GM12878 (cell line): ENCODE results near the gene GNPDA2. TPM values are rescaled to one million over a fixed set of nuclear protein-coding genes. Genes with fewer than 3 reads are reported as not detected.

Experiments used
- CTCF ChIP-seq, 3 experiments: IDR thresholded peaks in 2 of 3; conservative IDR thresholded peaks in 1 of 3; 2 replicates each; pipeline ENCODE4 v1.5.1; 2011; ENCODE audit warnings: low read depth in 3 of 3, low read length in 3 of 3, mild to moderate bottlenecking in 3 of 3, control low read depth in 2 of 3, moderate library complexity in 2 of 3, inconsistent platforms in 1 of 3, mixed read lengths in 1 of 3; ENCODE audit not compliant: control insufficient read depth in 2 of 3, insufficient read depth in 1 of 3; ENCODE audit errors: extremely low read depth in 1 of 3
- E2F8 ChIP-seq: fragments of 450-650 bp; IDR thresholded peaks from 2 replicates; pipeline ENCODE4 v1.6.1; 2018; ENCODE audit warnings: mild to moderate bottlenecking, low read depth, moderate library complexity; ENCODE audit not compliant: partially characterized antibody
- KDM1A ChIP-seq: fragments of 200-600 bp; sonication (generic); IDR thresholded peaks from 2 replicates; pipeline ENCODE4 v1.6.1; 2016; ENCODE audit warnings: borderline replicate concordance
- MYC ChIP-seq: IDR thresholded peaks from 2 replicates; pipeline ENCODE4 v1.6.1; 2011; ENCODE audit warnings: mild to moderate bottlenecking, low read length, moderate library complexity, inconsistent platforms; ENCODE audit not compliant: insufficient read depth, insufficient replicate concordance, insufficient read length, severe bottlenecking
- PKNOX1 ChIP-seq: fragments of 450-650 bp; IDR thresholded peaks from 2 replicates; pipeline ENCODE4 v1.6.1; 2016; ENCODE audit warnings: mild to moderate bottlenecking
- RELB ChIP-seq: fragments of 450-650 bp; IDR thresholded peaks from 2 replicates; pipeline ENCODE4 v1.6.1; 2017; ENCODE audit warnings: low read depth, mild to moderate bottlenecking, moderate library complexity
- SUZ12 ChIP-seq: fragments of 200-600 bp; sonication (generic); IDR thresholded peaks from one replicate; pipeline ENCODE4 v1.6.1; 2018; ENCODE audit warnings: antibody characterized with exemption, mild to moderate bottlenecking; ENCODE audit not compliant: unreplicated experiment
- TAF1 ChIP-seq: IDR thresholded peaks from 2 replicates; pipeline ENCODE4 v1.6.1; 2011; ENCODE audit warnings: mild to moderate bottlenecking, low read depth, low read length, borderline replicate concordance
- TCF7 ChIP-seq: IDR thresholded peaks from 2 replicates; pipeline ENCODE4 v1.6.1; 2014; ENCODE audit warnings: antibody characterized with exemption, borderline replicate concordance
- ZBTB11 ChIP-seq: fragments of 450-650 bp; formaldehyde crosslinking; IDR thresholded peaks from 2 replicates; pipeline ENCODE4 v1.5.0; 2022; ENCODE audit warnings: mild to moderate bottlenecking, missing genetic modification characterization
- ZNF207 ChIP-seq: fragments of 450-650 bp; IDR thresholded peaks from 2 replicates; pipeline ENCODE4 v1.6.1; 2014; ENCODE audit warnings: antibody characterized with exemption, mild to moderate bottlenecking, borderline replicate concordance
- polyA plus RNA-seq, 11 experiments: library from polyadenylated mRNA; depleted of rRNA in 4 of 11; unstranded in 6 of 11; stranded (reverse) in 5 of 11; fragments of >200 nt; fragmentation: Nextera tagmentation in 4 of 11; fragmentation: Illumina TruSeq in 1 of 11; extraction: Ambion mirVana in 4 of 11; extraction: Trizol in 1 of 11; gene quantifications; 1 replicate in 1 of 11; 2 replicates in 10 of 11; pipeline versions ENCODE4 v1.2.1 to v1.2.3, GENCODE V29; 2011 to 2016; ENCODE audit warnings: inconsistent platforms in 2 of 11, missing spikeins in 2 of 11, low read depth in 1 of 11
- total RNA-seq, 4 experiments: library from RNA; depleted of rRNA in 3 of 4; stranded (reverse); fragments of >200 nt in 3 of 4; fragmentation: Illumina TruSeq in 1 of 4; extraction: Trizol in 1 of 4; gene quantifications; 2 replicates each; pipeline versions ENCODE4 v1.2.1 to v1.2.3, GENCODE V29; 2013 to 2021
- TF ChIP-seq, protein P1 (sequence below): fragments of 450-650 bp; conservative IDR thresholded peaks from 2 replicates; pipeline ENCODE4 v1.6.1; 2017; ENCODE audit warnings: mild to moderate bottlenecking, moderate library complexity

The GNPDA2 gene
- total and polyA plus RNA-seq, 10 of the 15 experiments (the other 5 are each of a cell fraction or from before 2014, with no cell fraction given), result 16.7 to 45.8 (median 23.8) TPM

DNA sequence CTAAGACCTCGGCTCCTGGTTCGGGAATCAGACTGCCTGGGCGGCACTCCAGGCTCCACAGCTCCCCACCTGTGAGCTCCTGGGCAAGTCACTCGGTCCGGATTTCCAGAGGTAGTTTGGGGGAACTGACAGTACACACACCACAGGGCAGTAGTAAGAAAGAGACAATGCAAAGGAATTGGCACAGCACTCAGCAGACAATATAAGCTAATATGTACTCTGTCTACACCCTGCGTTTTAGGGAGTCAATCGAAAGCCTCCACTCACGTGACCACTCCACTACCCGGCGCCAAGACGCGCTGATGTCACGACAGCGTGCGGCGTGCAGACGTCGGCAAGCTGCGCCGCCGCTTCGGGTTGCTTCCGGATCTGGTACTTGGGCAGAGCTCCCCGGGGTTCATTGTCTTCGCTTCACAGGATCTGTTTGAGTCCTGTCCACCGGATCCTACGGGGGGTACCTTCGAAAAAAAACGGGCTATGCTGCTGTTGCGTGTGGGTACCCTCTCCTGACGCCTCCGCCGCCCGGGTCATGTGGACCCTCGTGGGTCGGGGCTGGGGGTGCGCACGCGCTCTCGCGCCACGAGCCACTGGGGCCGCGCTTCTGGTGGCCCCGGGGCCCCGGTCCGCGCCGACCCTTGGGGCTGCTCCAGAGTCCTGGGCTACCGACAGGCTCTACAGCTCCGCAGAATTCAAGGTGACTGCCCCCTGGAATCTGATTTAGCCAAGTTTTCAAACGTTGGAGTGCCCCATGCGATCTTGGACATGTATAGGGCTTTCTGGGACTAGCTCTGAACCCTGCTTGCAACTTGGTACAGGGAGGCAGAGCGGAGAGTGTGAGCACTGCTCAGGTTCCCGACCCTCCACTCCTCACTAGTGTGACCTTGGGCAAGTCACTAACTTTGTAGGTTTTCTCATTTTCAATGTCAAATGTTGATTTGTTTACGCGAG lies 48.0 kb downstream of the GNPDA2 start, which contains the start of gene GUF1 (continued):
- TF ChIP-seq PKNOX1, result peak; percentile 68
- TF ChIP-seq E2F8, result no peak
- TF ChIP-seq ZNF207, result peak; percentile 60; the same call in 1 of the 2 replicates
- TF ChIP-seq TAF1, result peak; percentile 88
- TF ChIP-seq RELB, result peak; percentile 75; the same call in 1 of the 2 replicates
- TF ChIP-seq MYC, result no peak
- TF ChIP-seq ZBTB11, result 0 out of 2 replicates have a peak, but pooled peaks have one; percentile 42
- no peak for TF ChIP-seq CTCF (IDR thresholded peaks at IDR 0.05 in 2 of 3, conservative IDR thresholded peaks at IDR 0.05 in 1 of 3; ENCODE audit: control insufficient read depth in 2 of 3, extremely low read depth in 1 of 3, insufficient read depth in 1 of 3, low read depth in 3 of 3, low read length in 3 of 3)
- no peak for TF ChIP-seq TCF7
- no peak for TF ChIP-seq KDM1A
- TF ChIP-seq SUZ12, result no peak
- TF ChIP-seq, protein P1, sequence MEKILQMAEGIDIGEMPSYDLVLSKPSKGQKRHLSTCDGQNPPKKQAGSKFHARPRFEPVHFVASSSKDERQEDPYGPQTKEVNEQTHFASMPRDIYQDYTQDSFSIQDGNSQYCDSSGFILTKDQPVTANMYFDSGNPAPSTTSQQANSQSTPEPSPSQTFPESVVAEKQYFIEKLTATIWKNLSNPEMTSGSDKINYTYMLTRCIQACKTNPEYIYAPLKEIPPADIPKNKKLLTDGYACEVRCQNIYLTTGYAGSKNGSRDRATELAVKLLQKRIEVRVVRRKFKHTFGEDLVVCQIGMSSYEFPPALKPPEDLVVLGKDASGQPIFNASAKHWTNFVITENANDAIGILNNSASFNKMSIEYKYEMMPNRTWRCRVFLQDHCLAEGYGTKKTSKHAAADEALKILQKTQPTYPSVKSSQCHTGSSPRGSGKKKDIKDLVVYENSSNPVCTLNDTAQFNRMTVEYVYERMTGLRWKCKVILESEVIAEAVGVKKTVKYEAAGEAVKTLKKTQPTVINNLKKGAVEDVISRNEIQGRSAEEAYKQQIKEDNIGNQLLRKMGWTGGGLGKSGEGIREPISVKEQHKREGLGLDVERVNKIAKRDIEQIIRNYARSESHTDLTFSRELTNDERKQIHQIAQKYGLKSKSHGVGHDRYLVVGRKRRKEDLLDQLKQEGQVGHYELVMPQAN, result peak; percentile 89
